Trophoblast cell (in vitro differentiated cells and primary cell): ENCODE results near the gene LIG1.
A peak's percentile ranks its signal among the peaks of the same experiment; 100 is the strongest.

ENCODE experiments used
- DNase-seq, 2 donors: peaks; one replicate each; pipeline ENCODE4 v3.0.0-alpha.2; 2016
- H2AFZ ChIP-seq: 2 replicates; pipeline ENCODE4 v1.6.1; 2013; ENCODE audit warnings: low read length, moderate library complexity, mild to moderate bottlenecking; ENCODE audit not compliant: insufficient read depth, poor library complexity
- H2AK5ac ChIP-seq: 2 replicates; pipeline ENCODE4 v1.6.1; 2013; ENCODE audit warnings: mild to moderate bottlenecking, low read length
- H2BK120ac ChIP-seq: 2 replicates; pipeline ENCODE4 v1.6.1; 2013; ENCODE audit warnings: low read length, mild to moderate bottlenecking, moderate library complexity; ENCODE audit not compliant: insufficient read depth, poor library complexity
- H2BK12ac ChIP-seq: 2 replicates; pipeline ENCODE4 v1.6.1; 2013; ENCODE audit warnings: mild to moderate bottlenecking, low read length, moderate library complexity
- H2BK5ac ChIP-seq: 2 replicates; pipeline ENCODE4 v1.6.1; 2013; ENCODE audit warnings: low read length, low read depth, moderate library complexity, mild to moderate bottlenecking; ENCODE audit not compliant: poor library complexity
- H3K14ac ChIP-seq: 2 replicates; pipeline ENCODE4 v1.6.1; 2013; ENCODE audit warnings: mild to moderate bottlenecking, low read length
- H3K18ac ChIP-seq: 2 replicates; pipeline ENCODE4 v1.6.1; 2013; ENCODE audit warnings: mild to moderate bottlenecking, low read length
- H3K23ac ChIP-seq: 2 replicates; pipeline ENCODE4 v1.6.1; 2013; ENCODE audit warnings: low read length
- H3K27ac ChIP-seq: 2 replicates; pipeline ENCODE4 v1.5.1; 2013; ENCODE audit warnings: low read depth, mild to moderate bottlenecking, inconsistent platforms, low read length, moderate library complexity
- H3K27me3 ChIP-seq: 2 replicates; pipeline ENCODE4 v1.6.1; 2013; ENCODE audit warnings: inconsistent platforms, mild to moderate bottlenecking, low read length, moderate library complexity; ENCODE audit not compliant: insufficient read depth
- H3K36me3 ChIP-seq, 2 experiments: 1 replicate in 1 of 2; 2 replicates in 1 of 2; pipeline ENCODE4 v1.6.1; 2013; ENCODE audit warnings: low read length in 2 of 2, mild to moderate bottlenecking in 2 of 2, moderate library complexity in 1 of 2; ENCODE audit not compliant: insufficient read depth in 2 of 2, control insufficient read depth in 1 of 2
- H3K4ac ChIP-seq: 2 replicates; pipeline ENCODE4 v1.6.1; 2013; ENCODE audit warnings: low read depth, mild to moderate bottlenecking, low read length, moderate library complexity
- H3K4me1 ChIP-seq, 2 experiments: 1 replicate in 1 of 2; 2 replicates in 1 of 2; pipeline ENCODE4 v1.6.1; 2013; ENCODE audit warnings: low read length in 2 of 2, mild to moderate bottlenecking in 2 of 2, moderate library complexity in 1 of 2; ENCODE audit not compliant: insufficient read depth in 2 of 2, control insufficient read depth in 1 of 2
- H3K4me2 ChIP-seq: 2 replicates; pipeline ENCODE4 v1.6.1; 2013; ENCODE audit warnings: inconsistent platforms, mild to moderate bottlenecking, low read length, moderate library complexity
- H3K4me3 ChIP-seq: 2 replicates; pipeline ENCODE4 v1.5.1; 2013; ENCODE audit warnings: mild to moderate bottlenecking, low read depth, low read length, inconsistent platforms
- H3K79me1 ChIP-seq: one replicate; pipeline ENCODE4 v1.6.1; 2013; ENCODE audit warnings: low read length
- H3K79me2 ChIP-seq: 2 replicates; pipeline ENCODE4 v1.6.1; 2013; ENCODE audit warnings: low read length, mild to moderate bottlenecking; ENCODE audit not compliant: control insufficient read depth, insufficient read depth, poor library complexity
- H3K9ac ChIP-seq: 2 replicates; pipeline ENCODE4 v1.6.1; 2013; ENCODE audit warnings: mild to moderate bottlenecking, low read length
- H3K9me3 ChIP-seq: 2 replicates; pipeline ENCODE4 v1.6.1; 2013; ENCODE audit warnings: low read depth, mild to moderate bottlenecking, control low read depth, inconsistent platforms, low read length; ENCODE audit not compliant: insufficient read depth
- H4K12ac ChIP-seq: 2 replicates; pipeline ENCODE4 v1.6.1; 2013; ENCODE audit warnings: low read depth, mild to moderate bottlenecking, low read length, moderate library complexity
- H4K8ac ChIP-seq: 2 replicates; pipeline ENCODE4 v1.6.1; 2013; ENCODE audit warnings: low read depth, mild to moderate bottlenecking, low read length, moderate library complexity
- H4K91ac ChIP-seq: one replicate; pipeline ENCODE4 v1.6.1; 2013; ENCODE audit warnings: low read depth, mild to moderate bottlenecking, low read length, moderate library complexity
- WGBS: extraction: QIAGEN DNeasy Blood & Tissue Kit; methylation state at CpG from one replicate; pipeline ENCODE4 v1.1.7; 2013; ENCODE audit warnings: missing lambda C conversion rate; ENCODE audit not compliant: insufficient read length, insufficient coverage; ENCODE audit errors: extremely low coverage; 5-methylcytosine and 5-hydroxymethylcytosine counted together

Gene LIG1

DNA sequence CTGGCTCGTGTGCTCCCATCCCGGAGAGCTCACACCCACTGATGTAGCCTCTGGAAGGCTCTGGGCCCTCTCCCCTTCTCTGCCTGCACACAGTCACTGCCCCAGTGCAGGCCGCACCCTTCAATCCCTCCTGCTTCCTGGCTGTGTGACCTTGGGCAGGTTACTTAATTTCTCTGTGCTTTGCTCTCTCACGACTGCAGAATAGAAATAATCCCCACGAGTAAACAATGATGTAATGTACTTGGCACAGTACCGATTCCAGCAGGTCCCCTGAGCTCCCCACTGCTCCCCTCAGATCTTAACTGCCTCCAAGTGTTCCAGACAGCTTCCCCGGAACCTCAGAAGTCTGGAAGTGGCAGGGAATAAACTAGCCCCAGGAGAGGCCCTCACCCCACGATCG lies 16.1 kb downstream of the LIG1 start:
- Histone ChIP-seq H4K12ac (no peak overlapping the region), H3K36me3 (peaks cover 43% of the 10 kb centered on the region in 2 experiments), H4K8ac (no peak overlapping the region), H3K4me1 (peaks cover 4 to 7% of the 10 kb centered on the region in 2 experiments), H3K79me1 (peaks cover 2% of the 10 kb centered on the region), H2AK5ac (no peak overlapping the region), H3K27me3 (no peaks in the 10 kb centered on the region), H3K4me3 (no peak overlapping the region), H3K4me2 (no peak overlapping the region), H4K91ac (no peak overlapping the region), H3K23ac (no peak overlapping the region), H3K9ac (no peak overlapping the region), H3K14ac (no peak overlapping the region), H2BK120ac (no peak overlapping the region), H3K79me2 (no peaks in the 10 kb centered on the region), H3K27ac (no peak overlapping the region), H2AFZ (no peak overlapping the region), H2BK5ac (no peak overlapping the region), H3K4ac (no peak overlapping the region), H3K18ac (no peak overlapping the region), H2BK12ac (no peak overlapping the region), H3K9me3 (peaks cover 2% of the 10 kb centered on the region)
- no CpG with 5 or more reads among the region's 9 CpGs for whole genome bisulfite sequencing
- no peak for DNase-seq

DNA sequence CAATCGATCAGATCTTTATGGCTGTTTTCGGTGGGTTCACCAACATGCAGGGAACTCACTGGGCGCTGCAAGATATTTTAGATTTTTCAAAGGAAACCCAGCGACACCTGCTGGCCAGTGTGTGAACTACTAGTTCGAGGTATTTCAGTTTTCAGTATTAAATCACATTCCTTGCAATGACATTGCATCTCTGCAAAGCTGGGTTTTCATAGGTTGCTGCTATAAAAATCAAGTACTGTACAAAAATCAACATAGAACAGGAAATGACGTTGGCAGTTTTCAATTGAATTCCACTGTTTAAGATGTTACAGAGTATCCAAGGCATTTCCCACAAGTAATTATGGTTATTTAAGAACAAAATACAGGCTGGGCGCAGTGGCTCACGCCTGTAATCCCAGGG lies 17.6 kb downstream of the LIG1 start:
- Histone ChIP-seq H3K9me3 (peaks cover 2% of the 10 kb centered on the region), H4K8ac (no peak overlapping the region), H3K4me2 (no peak overlapping the region), H3K27ac (no peak overlapping the region), H3K14ac (no peak overlapping the region), H3K18ac (no peak overlapping the region), H3K4ac (no peak overlapping the region), H3K36me3 (peaks cover 44 to 45% of the 10 kb centered on the region in 2 experiments), H3K4me3 (no peak overlapping the region), H2BK5ac (no peak overlapping the region), H2BK12ac (no peak overlapping the region), H3K79me2 (no peaks in the 10 kb centered on the region), H3K79me1 (peaks cover 2% of the 10 kb centered on the region), H4K12ac (no peak overlapping the region), H2AK5ac (no peak overlapping the region), H2BK120ac (no peak overlapping the region), H4K91ac (no peak overlapping the region), H3K27me3 (no peaks in the 10 kb centered on the region), H3K4me1 (peaks cover 4 to 7% of the 10 kb centered on the region in 2 experiments), H2AFZ (no peak overlapping the region), H3K23ac (no peak overlapping the region), H3K9ac (no peak overlapping the region)
- WGBS, result no CpG with 5 or more reads among the region's 8 CpGs
- peak; percentile 43 to 84 for DNase-seq

DNA sequence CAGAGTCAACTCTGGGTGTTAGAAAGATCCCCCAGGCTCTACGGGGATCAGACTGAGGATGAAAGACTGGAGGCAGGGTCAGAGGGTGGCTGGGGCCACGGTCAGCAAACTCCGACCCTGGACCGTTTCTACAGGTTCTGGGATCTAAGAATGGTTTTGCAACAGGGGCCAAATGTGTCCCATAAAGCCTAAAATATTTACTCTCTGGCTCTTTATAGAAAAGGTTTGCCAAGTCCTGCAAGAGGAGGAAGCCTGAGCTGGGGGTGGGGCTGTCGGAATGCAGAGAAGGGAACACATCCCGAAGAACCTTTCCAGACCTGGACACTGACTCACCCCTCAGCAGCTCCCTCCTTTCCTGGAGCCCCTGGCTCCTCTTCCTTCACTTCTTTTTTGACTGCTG lies 20.7 kb downstream of the LIG1 start:
- Histone ChIP-seq H3K27ac (peak overlapping the region; percentile 86), H2BK120ac (no peak overlapping the region), H2AK5ac (no peak overlapping the region), H2BK5ac (no peak overlapping the region), H3K18ac (no peak overlapping the region), H3K79me1 (peaks cover 2% of the 10 kb centered on the region), H2AFZ (no peak overlapping the region), H4K91ac (no peak overlapping the region), H3K4me2 (peak overlapping the region; percentile 26), H4K8ac (no peak overlapping the region), H3K36me3 (peaks cover 46% of the 10 kb centered on the region in 2 experiments), H3K4me1 (peaks cover 4 to 7% of the 10 kb centered on the region in 2 experiments), H2BK12ac (no peak overlapping the region), H3K14ac (no peak overlapping the region), H3K4ac (no peak overlapping the region), H3K79me2 (no peaks in the 10 kb centered on the region), H3K27me3 (no peaks in the 10 kb centered on the region), H3K23ac (no peak overlapping the region), H3K9ac (no peak overlapping the region), H3K9me3 (peaks cover 2% of the 10 kb centered on the region), H3K4me3 (no peak overlapping the region), H4K12ac (no peak overlapping the region)
- no peak for DNase-seq
- WGBS, result no CpG with 5 or more reads among the region's 6 CpGs

DNA sequence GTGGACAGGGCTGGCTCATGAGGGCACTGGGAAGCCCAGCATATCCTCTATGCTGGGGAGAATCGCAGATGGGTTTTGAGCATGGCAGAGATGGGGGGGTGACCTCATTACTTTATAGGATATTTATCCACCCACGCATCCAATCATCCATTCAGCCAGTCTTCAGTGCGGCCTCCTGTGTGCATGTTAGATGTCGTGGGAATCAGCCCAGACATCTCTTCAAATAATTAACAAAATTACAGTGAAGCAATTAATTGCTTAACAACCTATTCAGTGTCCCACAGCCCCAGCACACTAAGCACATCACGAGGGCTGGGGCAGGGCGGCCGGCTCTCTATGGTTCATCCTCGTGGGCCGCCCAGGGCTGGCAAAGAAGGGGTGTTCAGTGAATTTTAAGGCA lies 21.6 kb downstream of the LIG1 start:
- Histone ChIP-seq H3K4me1 (peaks cover 4 to 7% of the 10 kb centered on the region in 2 experiments), H4K12ac (no peak overlapping the region), H3K9me3 (peaks cover 2% of the 10 kb centered on the region), H2BK120ac (no peak overlapping the region), H3K79me1 (peaks cover 2% of the 10 kb centered on the region), H3K79me2 (no peaks in the 10 kb centered on the region), H3K27me3 (no peaks in the 10 kb centered on the region), H2AK5ac (no peak overlapping the region), H3K36me3 (peaks cover 50 to 54% of the 10 kb centered on the region in 2 experiments), H2BK12ac (no peak overlapping the region), H3K18ac (no peak overlapping the region), H3K4me2 (no peak overlapping the region), H4K8ac (no peak overlapping the region), H2AFZ (no peak overlapping the region), H3K14ac (no peak overlapping the region), H4K91ac (no peak overlapping the region), H3K23ac (no peak overlapping the region), H2BK5ac (no peak overlapping the region), H3K9ac (no peak overlapping the region), H3K4ac (no peak overlapping the region), H3K4me3 (no peak overlapping the region), H3K27ac (no peak overlapping the region)
- no CpG with 5 or more reads among the region's 9 CpGs for WGBS
- DNase-seq, result no peak
